ENCODE results near the gene CARD6.
"Not testable (repeated sequence)": the region's sequence is repeated elsewhere in the genome, so short reads cannot be mapped to it uniquely, and the experiment has no call there.

The CARD6 gene

DNA sequence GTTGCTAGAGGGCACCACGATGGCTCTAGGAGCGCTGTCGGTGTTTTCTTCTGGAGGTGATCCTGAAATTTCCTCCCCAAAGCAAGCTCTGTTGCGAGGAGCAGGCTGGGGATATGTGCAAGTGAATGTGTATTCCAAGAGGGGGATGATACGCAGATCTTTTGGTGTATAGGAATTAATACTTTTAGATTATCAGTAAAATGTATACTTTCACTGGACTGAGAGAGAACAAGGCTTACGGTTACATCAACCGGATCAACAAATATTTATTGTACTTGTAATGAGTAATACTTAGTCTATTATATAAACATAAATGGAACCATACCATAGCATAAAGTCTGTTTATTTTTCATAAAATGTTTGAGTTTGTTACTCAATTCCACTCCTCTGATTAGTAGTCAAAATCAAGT, 42.4 kb upstream of the CARD6 start:
- H3K27me3 ChIP-seq (ENCODE audit: control insufficient read depth, insufficient read depth, low read length, poor library complexity, severe bottlenecking), result no peaks in the 10 kb centered on the region
- peak overlapping the region; percentile 87 for H3K27ac ChIP-seq (ENCODE audit: insufficient read depth, low read depth, low read length, poor library complexity, severe bottlenecking)
- peaks cover 10% of the 10 kb centered on the region for H3K4me1 ChIP-seq (ENCODE audit: control insufficient read depth, insufficient read depth, low read length)
- H3K4me3 ChIP-seq (ENCODE audit: insufficient read depth, low read depth, low read length), result peak overlapping the region; percentile 78
- H3K36me3 ChIP-seq (ENCODE audit: control insufficient read depth, insufficient read depth, low read length), result no peaks in the 10 kb centered on the region
- 0 to 1% methylated on average over 5 of the region's 7 CpGs for WGBS, 2 experiments
- H3K9me3 ChIP-seq (ENCODE audit: control insufficient read depth, low read length), result no peaks in the 10 kb centered on the region

DNA sequence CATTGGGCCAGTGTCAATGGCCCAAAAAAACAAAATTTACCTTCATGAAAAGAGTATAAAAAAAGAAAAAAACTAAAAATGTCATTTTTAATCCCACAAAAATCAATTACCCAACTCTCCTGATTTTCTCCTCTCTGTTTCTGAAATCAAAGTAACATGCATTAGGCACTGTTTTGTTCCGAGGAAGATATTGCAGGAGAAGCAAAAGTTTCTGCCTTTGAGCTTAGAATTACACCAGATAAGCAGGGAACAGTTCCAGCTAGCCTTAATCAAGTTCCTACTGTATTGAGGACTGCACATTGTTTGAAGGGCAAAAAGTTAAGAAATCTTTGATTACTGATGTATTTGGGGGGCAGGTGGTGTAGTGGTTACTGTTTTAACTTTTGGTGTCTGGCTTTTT, 41.9 kb upstream of the CARD6 start:
- no peaks in the 10 kb centered on the region for H3K27me3 ChIP-seq (ENCODE audit: control insufficient read depth, insufficient read depth, low read length, poor library complexity, severe bottlenecking)
- H3K4me3 ChIP-seq (ENCODE audit: insufficient read depth, low read depth, low read length), result peak overlapping the region; percentile 78
- peaks cover 10% of the 10 kb centered on the region for H3K4me1 ChIP-seq (ENCODE audit: control insufficient read depth, insufficient read depth, low read length)
- H3K36me3 ChIP-seq (ENCODE audit: control insufficient read depth, insufficient read depth, low read length), result no peaks in the 10 kb centered on the region
- H3K27ac ChIP-seq (ENCODE audit: insufficient read depth, low read depth, low read length, poor library complexity, severe bottlenecking), result no peak overlapping the region
- H3K9me3 ChIP-seq (ENCODE audit: control insufficient read depth, low read length), result no peaks in the 10 kb centered on the region
- WGBS, 2 experiments, result 0% methylated on average over 1 of the region's 1 CpG

DNA sequence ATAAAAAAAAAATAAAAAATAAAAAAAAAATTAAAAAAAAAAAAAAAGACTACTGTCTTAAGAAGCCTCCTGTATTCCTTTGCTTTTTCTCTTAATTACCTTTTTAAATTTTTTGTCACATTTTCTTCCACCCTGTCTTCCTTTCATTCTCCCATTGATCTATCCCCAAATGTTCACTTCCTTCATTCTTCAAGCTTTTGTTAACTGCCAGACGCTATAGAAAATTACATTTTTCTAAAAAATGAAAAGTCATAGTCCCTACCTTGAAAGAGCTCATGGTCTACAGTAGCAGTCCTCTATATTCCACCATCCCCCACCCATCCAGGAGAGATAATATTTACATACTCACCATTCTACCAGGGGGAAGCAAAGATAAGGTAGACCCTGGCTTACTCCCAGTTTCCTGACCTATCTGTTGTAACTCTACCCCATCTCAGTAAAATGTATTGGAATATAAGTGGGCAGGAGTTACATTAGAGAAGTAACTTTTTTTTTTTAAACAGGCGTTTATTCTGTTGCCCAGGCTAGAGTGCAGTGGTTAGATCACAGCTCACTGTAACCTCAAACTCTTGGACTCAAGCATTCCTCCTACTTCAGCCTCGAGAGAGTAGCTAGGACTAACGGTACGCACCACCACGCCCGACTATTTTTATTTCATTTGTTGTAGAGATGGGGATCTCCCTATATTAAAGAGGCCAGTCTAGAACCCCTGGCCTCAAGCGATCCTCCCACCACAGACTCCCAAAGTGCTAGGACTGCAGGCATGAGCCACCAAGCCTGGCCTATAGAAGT, 39.2 kb upstream of the CARD6 start:
- Histone ChIP-seq H3K27ac (ENCODE audit: insufficient read depth, low read depth, low read length, poor library complexity, severe bottlenecking) (no peak overlapping the region), H3K4me1 (ENCODE audit: control insufficient read depth, insufficient read depth, low read length) (peaks cover 6% of the 10 kb centered on the region), H3K9me3 (ENCODE audit: control insufficient read depth, low read length) (no peaks in the 10 kb centered on the region), H3K4me3 (ENCODE audit: insufficient read depth, low read depth, low read length) (no peak overlapping the region), H3K36me3 (ENCODE audit: control insufficient read depth, insufficient read depth, low read length) (no peaks in the 10 kb centered on the region), H3K27me3 (ENCODE audit: control insufficient read depth, insufficient read depth, low read length, poor library complexity, severe bottlenecking) (no peaks in the 10 kb centered on the region)
- WGBS, 2 experiments, result 86 to 93% methylated on average over 5 to 8 of the region's 8 CpGs

DNA sequence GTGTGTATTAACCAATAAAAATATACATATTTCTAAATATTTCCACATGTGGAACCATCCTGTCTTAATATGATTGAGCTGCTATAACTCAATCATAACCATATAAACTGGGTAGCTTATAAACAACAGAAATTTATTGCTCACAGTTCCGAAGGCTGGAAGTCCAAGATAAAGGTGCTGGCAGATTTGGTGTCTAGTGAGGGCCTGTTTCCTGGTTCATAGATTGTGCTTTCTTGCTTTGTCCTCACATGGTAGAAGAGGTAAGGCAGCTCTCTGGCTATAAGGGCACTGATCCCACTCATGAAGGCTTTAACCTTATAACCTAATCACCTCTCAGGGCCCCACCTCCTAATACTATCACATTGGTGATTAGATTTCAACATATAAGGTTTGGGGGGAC, 29.0 kb upstream of the CARD6 start:
- Histone ChIP-seq H3K4me3 (ENCODE audit: insufficient read depth, low read depth, low read length) (no peak overlapping the region), H3K27me3 (ENCODE audit: control insufficient read depth, insufficient read depth, low read length, poor library complexity, severe bottlenecking) (no peaks in the 10 kb centered on the region), H3K36me3 (ENCODE audit: control insufficient read depth, insufficient read depth, low read length) (no peaks in the 10 kb centered on the region), H3K4me1 (ENCODE audit: control insufficient read depth, insufficient read depth, low read length) (peaks cover 6% of the 10 kb centered on the region), H3K9me3 (ENCODE audit: control insufficient read depth, low read length) (no peaks in the 10 kb centered on the region), H3K27ac (ENCODE audit: insufficient read depth, low read depth, low read length, poor library complexity, severe bottlenecking) (no peak overlapping the region)
- WGBS, 2 experiments, result 28 to 69% methylated on average over 1 of the region's 1 CpG

DNA sequence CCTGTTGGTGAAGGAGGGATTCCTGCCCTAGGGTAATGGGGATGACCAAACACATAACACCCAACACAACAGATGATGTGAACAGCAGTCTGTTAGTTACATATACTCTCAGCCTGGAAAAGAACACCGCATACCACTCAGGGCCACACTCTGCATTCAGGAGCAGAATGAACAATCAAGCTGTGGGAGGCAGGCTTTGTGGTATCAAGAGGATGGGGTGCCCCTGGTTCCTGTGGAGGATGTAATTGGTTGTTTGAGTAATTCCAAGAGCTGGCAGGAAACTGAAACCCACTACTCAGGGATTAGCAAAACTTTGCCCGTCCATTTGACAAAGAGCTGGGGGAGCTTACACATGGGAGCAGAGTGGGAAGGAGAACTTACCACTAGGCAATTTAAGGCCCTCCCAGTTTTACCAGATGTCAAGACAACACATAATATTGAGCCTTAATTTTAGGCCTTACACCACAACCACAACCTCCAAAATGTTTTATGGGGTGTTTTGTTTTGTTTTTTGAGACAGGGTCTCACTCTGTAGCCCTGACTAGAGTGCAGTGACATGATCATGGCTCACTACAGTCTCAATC, 27.4 kb upstream of the CARD6 start:
- 51 to 61% methylated on average over 2 of the region's 2 CpGs for WGBS, 2 experiments

DNA sequence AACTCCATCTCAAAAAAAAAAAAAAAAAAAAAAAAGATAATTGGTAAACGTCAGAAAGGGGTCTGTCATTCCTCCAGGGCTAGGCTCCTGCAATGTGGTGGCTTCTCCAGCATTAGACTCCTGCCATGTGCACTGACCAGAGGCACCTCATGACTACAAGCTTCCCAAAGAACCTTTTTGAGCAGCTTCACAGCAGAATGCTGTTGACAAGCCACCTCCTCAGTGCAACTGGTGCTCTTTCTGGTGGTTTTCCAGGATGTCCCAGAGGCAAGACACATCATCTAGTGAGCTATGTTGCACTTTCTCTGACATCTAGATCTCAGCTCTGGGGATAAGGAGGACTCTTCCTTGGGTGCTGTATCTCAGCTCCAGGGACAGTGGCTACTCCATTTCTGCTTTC, 17.7 kb upstream of the CARD6 start:
- Histone ChIP-seq H3K4me1 (ENCODE audit: control insufficient read depth, insufficient read depth, low read length) (no peaks in the 10 kb centered on the region), H3K27ac (ENCODE audit: insufficient read depth, low read depth, low read length, poor library complexity, severe bottlenecking) (no peak overlapping the region), H3K9me3 (ENCODE audit: control insufficient read depth, low read length) (no peaks in the 10 kb centered on the region), H3K36me3 (ENCODE audit: control insufficient read depth, insufficient read depth, low read length) (peaks cover 26% of the 10 kb centered on the region), H3K4me3 (ENCODE audit: insufficient read depth, low read depth, low read length) (no peak overlapping the region), H3K27me3 (ENCODE audit: control insufficient read depth, insufficient read depth, low read length, poor library complexity, severe bottlenecking) (no peaks in the 10 kb centered on the region)
- WGBS, 2 experiments, result 67 to 81% methylated on average over 1 of the region's 1 CpG

More for the DNA sequence above, 27.4 kb upstream of the CARD6 start:
- Histone ChIP-seq H3K27ac (ENCODE audit: insufficient read depth, low read depth, low read length, poor library complexity, severe bottlenecking) (no peak overlapping the region), H3K4me1 (ENCODE audit: control insufficient read depth, insufficient read depth, low read length) (peaks cover 6% of the 10 kb centered on the region), H3K9me3 (ENCODE audit: control insufficient read depth, low read length) (no peaks in the 10 kb centered on the region), H3K4me3 (ENCODE audit: insufficient read depth, low read depth, low read length) (no peak overlapping the region), H3K36me3 (ENCODE audit: control insufficient read depth, insufficient read depth, low read length) (no peaks in the 10 kb centered on the region), H3K27me3 (ENCODE audit: control insufficient read depth, insufficient read depth, low read length, poor library complexity, severe bottlenecking) (no peaks in the 10 kb centered on the region)

DNA sequence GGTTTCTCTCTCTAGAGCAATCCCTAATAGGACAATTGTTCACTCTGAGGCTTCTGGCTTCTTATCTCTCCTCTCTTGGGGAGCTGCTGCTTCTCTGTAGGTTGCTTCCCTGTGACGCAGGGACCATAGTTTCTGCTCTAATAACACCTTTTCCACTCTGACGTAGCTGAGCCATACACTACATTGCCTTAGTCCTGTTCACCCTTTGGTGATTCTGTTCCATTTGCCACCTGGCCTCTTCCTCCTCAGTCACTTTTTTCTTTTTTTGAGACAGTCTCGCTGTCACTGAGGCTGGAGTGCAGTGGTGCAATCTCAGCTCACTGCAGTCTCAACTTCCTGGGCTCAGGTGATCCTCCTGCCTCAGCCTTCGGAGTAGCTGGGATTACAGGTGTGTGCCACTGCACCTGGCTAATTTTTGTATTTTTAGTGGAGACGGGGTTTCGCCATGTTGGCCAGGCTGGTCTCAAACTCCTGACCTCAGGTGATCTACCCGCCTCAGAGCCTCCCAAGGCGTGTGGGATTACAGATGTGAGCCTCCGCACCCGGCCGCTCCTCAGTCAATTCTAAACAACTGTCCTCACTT, 15.6 kb upstream of the CARD6 start:
- H3K4me3 ChIP-seq (ENCODE audit: insufficient read depth, low read depth, low read length); H3K9me3 ChIP-seq (ENCODE audit: control insufficient read depth, low read length); H3K27ac ChIP-seq (ENCODE audit: insufficient read depth, low read depth, low read length, poor library complexity, severe bottlenecking); H3K4me1 ChIP-seq (ENCODE audit: control insufficient read depth, insufficient read depth, low read length); H3K27me3 ChIP-seq (ENCODE audit: control insufficient read depth, insufficient read depth, low read length, poor library complexity, severe bottlenecking): not testable (repeated sequence)
- 92 to 94% methylated on average over 11 of the region's 11 CpGs for WGBS, 2 experiments
- H3K36me3 ChIP-seq (ENCODE audit: control insufficient read depth, insufficient read depth, low read length), result peaks cover 42% of the 10 kb centered on the region

DNA sequence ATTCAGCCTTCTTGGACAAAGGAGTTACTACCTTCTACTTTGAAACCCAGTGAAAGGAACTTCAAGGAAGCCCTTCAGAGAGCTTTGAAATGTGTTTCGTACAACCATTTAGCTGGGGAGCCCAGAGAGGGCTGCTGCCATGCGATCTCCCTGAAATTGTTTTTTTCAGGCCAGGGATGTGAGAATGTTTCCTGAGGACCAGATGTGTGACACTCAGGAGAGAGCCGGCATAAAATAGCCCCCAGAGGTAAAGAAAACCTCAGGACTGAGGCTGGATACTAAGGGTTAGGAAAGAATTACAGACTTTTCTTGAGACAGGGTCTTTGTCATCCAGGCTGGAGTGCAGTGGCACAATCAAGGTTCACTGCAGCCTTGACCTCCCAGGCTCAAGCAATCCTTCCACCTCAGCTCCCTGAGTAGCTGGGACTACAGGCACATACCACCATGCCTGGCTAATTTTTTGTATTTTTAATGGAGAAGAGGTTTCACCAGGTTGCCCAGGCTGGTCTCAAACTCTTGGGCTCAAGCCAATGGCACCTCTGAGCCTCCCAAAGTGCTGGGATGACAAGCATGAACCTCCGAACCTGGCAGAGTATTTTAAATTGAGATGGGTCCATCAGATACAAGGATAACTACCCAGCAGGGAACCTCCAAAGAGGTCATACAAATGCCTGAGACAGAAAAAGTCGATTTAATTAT, 14.5 kb upstream of the CARD6 start:
- no peak overlapping the region for H3K27ac ChIP-seq (ENCODE audit: insufficient read depth, low read depth, low read length, poor library complexity, severe bottlenecking)
- WGBS, 2 experiments, result 93 to 95% methylated on average over 5 of the region's 5 CpGs
- H3K36me3 ChIP-seq (ENCODE audit: control insufficient read depth, insufficient read depth, low read length), result peaks cover 52% of the 10 kb centered on the region

DNA sequence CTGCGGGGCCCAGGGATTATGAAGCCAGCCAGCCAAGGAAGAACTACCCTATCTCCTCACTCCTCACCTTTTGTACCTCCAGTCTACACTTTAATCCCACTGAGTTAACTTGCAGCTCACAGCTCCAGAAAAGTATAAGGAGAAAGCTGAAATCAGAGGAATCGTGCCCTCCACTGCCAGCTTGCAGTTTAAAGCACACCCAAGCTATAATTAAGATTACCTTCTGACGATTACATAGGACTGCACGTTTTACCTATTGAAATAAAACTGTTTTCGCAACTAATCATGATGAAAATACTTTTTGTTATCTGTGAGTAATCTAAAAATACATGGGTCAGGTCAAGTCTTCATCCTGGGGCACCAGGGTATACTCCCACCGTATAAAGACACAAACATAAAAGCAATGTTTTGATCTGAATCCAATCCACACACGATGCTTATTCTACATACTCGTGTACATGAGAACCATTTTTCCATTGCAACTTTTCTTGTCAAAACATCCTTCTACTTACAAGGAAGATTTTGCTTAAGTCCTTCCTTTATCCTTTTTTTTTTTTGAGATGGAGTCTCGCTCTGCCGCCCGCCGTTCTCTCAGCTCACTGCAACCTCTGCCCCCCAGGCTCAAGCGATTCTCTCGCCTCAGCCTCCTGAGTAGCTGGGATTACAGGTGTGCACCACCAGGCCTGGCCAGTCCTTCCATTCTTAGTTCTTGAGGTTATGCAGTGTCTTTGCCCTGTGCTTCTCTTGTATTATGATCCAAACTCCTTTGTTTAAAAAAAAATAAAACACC, 13.8 kb upstream of the CARD6 start:
- Histone ChIP-seq H3K4me1 (ENCODE audit: control insufficient read depth, insufficient read depth, low read length) (no peaks in the 10 kb centered on the region), H3K36me3 (ENCODE audit: control insufficient read depth, insufficient read depth, low read length) (peaks cover 59% of the 10 kb centered on the region), H3K27ac (ENCODE audit: insufficient read depth, low read depth, low read length, poor library complexity, severe bottlenecking) (no peak overlapping the region), H3K9me3 (ENCODE audit: control insufficient read depth, low read length) (no peaks in the 10 kb centered on the region), H3K4me3 (ENCODE audit: insufficient read depth, low read depth, low read length) (no peak overlapping the region), H3K27me3 (ENCODE audit: control insufficient read depth, insufficient read depth, low read length, poor library complexity, severe bottlenecking) (no peaks in the 10 kb centered on the region)
- 89 to 96% methylated on average over 14 of the region's 14 CpGs for WGBS, 2 experiments

More for the DNA sequence above, 14.5 kb upstream of the CARD6 start:
- H3K4me1 ChIP-seq (ENCODE audit: control insufficient read depth, insufficient read depth, low read length), result no peaks in the 10 kb centered on the region
- H3K4me3 ChIP-seq (ENCODE audit: insufficient read depth, low read depth, low read length), result no peak overlapping the region
- H3K9me3 ChIP-seq (ENCODE audit: control insufficient read depth, low read length), result no peaks in the 10 kb centered on the region
- no peaks in the 10 kb centered on the region for H3K27me3 ChIP-seq (ENCODE audit: control insufficient read depth, insufficient read depth, low read length, poor library complexity, severe bottlenecking)

Measured in ectodermal cell (in vitro differentiated cells).